ENCODE data around the gene APEH.

The APEH gene

DNA sequence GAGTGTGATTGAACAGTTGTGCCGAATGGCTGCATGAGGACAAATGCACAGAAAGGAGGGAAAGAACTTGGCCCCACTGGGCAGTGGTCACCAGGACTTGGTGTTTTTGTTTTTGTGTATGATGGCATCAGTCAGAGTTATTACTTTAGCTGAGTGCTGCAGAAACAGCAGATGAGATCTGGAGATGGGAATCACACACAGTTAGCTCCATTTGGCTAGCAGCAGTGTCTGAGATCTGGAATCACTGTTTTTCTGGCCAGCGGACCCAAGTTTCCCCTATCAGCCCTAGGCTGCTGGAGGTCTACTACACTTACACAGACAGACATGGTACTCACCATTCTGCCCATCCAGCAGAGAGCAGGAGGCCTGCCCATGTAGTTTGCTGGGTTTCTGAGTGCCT, 45.9 kb upstream of the APEH start:
- Histone ChIP-seq H3K4me1 (ENCODE audit: control insufficient read depth, low read depth, low read length) (no peaks in the 10 kb centered on the region), H3K4me2 (ENCODE audit: low read length) (no peak overlapping the region)

DNA sequence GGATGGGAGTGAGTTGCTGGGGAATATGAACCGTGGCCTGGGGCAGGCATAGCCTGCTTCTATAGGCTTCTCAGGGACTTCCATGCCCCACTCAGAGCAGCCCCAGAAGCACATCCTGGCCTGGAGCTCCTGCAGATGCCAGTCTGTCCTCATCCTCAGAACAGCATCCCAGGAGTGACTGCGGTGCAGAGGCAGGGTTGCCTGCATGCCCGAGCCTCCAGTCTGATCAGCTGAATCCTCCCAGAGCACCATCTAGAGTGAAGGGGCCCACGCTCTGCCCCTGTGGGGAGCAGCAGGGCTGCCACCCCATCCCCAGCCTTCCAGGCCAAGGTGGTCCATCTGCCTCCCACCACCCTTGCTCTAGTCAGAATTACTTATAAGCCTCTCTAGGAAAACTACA, 44.7 kb upstream of the APEH start:
- no peak overlapping the region for H3K9ac ChIP-seq (ENCODE audit: low read length)
- no peak overlapping the region for H3K27ac ChIP-seq (ENCODE audit: low read depth, low read length)
- no peaks in the 10 kb centered on the region for H3K4me1 ChIP-seq (ENCODE audit: control insufficient read depth, low read depth, low read length)
- no peak for DNase-seq
- no peak overlapping the region for H2BK5ac ChIP-seq (ENCODE audit: low read length)
- H3K36me3 ChIP-seq (ENCODE audit: control insufficient read depth, insufficient read depth, low read length), result no peaks in the 10 kb centered on the region
- H3K27me3 ChIP-seq (ENCODE audit: insufficient read depth, low read length, poor library complexity), result no peaks in the 10 kb centered on the region
- no peak overlapping the region for H3K4me2 ChIP-seq (ENCODE audit: low read length)
- H3K79me1 ChIP-seq (ENCODE audit: low read length), result no peaks in the 10 kb centered on the region
- no peak overlapping the region for H3K56ac ChIP-seq (ENCODE audit: low read length)
- WGBS (ENCODE audit: extremely low coverage, insufficient coverage, low lambda C conversion rate), result no CpG with 5 or more reads among the region's 4 CpGs
- H4K5ac ChIP-seq (ENCODE audit: low read length), result no peak overlapping the region
- no peak overlapping the region for H3K4me3 ChIP-seq (ENCODE audit: low read length)
- no peak overlapping the region for H2BK15ac ChIP-seq (replicated peaks; ENCODE audit: low read depth)
- H2BK120ac ChIP-seq (ENCODE audit: low read depth, low read length), result no peak overlapping the region
- no peak overlapping the region for H2AK5ac ChIP-seq (ENCODE audit: low read length)
- H3K4ac ChIP-seq (ENCODE audit: low read depth, low read length), result no peak overlapping the region
- H3K23ac ChIP-seq (ENCODE audit: low read length), result no peak overlapping the region
- H4K8ac ChIP-seq (ENCODE audit: low read depth, low read length), result no peak overlapping the region
- H3K18ac ChIP-seq (ENCODE audit: low read length), result no peak overlapping the region
- no peaks in the 10 kb centered on the region for H3K79me2 ChIP-seq (ENCODE audit: control insufficient read depth, insufficient read depth, low read length)

More for the DNA sequence above, 45.9 kb upstream of the APEH start:
- no peak for DNase-seq
- Histone ChIP-seq H3K23ac (ENCODE audit: low read length) (no peak overlapping the region), H2BK5ac (ENCODE audit: low read length) (no peak overlapping the region), H3K9ac (ENCODE audit: low read length) (no peak overlapping the region), H2BK120ac (ENCODE audit: low read depth, low read length) (no peak overlapping the region), H3K56ac (ENCODE audit: low read length) (no peak overlapping the region), H3K4ac (ENCODE audit: low read depth, low read length) (no peak overlapping the region), H4K5ac (ENCODE audit: low read length) (no peak overlapping the region), H3K4me3 (ENCODE audit: low read length) (no peak overlapping the region), H2BK15ac (replicated peaks; ENCODE audit: low read depth) (no peak overlapping the region), H3K18ac (ENCODE audit: low read length) (no peak overlapping the region), H3K27ac (ENCODE audit: low read depth, low read length) (no peak overlapping the region), H4K8ac (ENCODE audit: low read depth, low read length) (no peak overlapping the region), H3K36me3 (ENCODE audit: control insufficient read depth, insufficient read depth, low read length) (no peaks in the 10 kb centered on the region), H3K27me3 (ENCODE audit: insufficient read depth, low read length, poor library complexity) (no peaks in the 10 kb centered on the region), H3K79me1 (ENCODE audit: low read length) (no peaks in the 10 kb centered on the region), H3K79me2 (ENCODE audit: control insufficient read depth, insufficient read depth, low read length) (no peaks in the 10 kb centered on the region), H2AK5ac (ENCODE audit: low read length) (no peak overlapping the region)
- WGBS (ENCODE audit: extremely low coverage, insufficient coverage, low lambda C conversion rate), result no CpG with 5 or more reads among the region's 2 CpGs

DNA sequence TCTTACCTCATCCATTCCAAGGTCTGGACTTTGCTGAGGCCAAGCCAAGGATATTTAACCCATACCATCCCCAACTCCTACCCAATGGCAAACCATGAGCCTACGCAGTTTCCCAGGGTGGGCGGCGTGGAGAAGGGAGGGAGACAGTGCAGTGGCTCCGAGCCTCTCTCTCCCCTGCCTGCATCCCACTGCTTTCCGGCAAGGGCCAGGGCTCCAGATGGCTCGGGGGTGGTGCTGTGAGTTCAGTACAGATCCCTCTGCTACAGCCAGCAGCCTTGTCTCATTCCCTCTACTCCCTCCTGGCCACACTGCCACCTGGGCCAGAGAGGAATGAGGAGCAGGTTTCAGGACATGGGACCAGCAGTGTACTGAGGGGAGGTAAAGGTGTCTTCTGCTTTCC, 44.3 kb upstream of the APEH start:
- Histone ChIP-seq H3K4ac (ENCODE audit: low read depth, low read length) (no peak overlapping the region), H3K9ac (ENCODE audit: low read length) (no peak overlapping the region), H3K18ac (ENCODE audit: low read length) (no peak overlapping the region), H3K27ac (ENCODE audit: low read depth, low read length) (no peak overlapping the region), H2BK120ac (ENCODE audit: low read depth, low read length) (no peak overlapping the region), H2AK5ac (ENCODE audit: low read length) (no peak overlapping the region), H3K56ac (ENCODE audit: low read length) (no peak overlapping the region), H4K8ac (ENCODE audit: low read depth, low read length) (no peak overlapping the region), H3K4me1 (ENCODE audit: control insufficient read depth, low read depth, low read length) (no peaks in the 10 kb centered on the region), H2BK15ac (replicated peaks; ENCODE audit: low read depth) (no peak overlapping the region), H2BK5ac (ENCODE audit: low read length) (no peak overlapping the region), H3K79me1 (ENCODE audit: low read length) (no peaks in the 10 kb centered on the region), H3K36me3 (ENCODE audit: control insufficient read depth, insufficient read depth, low read length) (no peaks in the 10 kb centered on the region), H3K23ac (ENCODE audit: low read length) (no peak overlapping the region), H3K79me2 (ENCODE audit: control insufficient read depth, insufficient read depth, low read length) (no peaks in the 10 kb centered on the region), H4K5ac (ENCODE audit: low read length) (no peak overlapping the region), H3K27me3 (ENCODE audit: insufficient read depth, low read length, poor library complexity) (no peaks in the 10 kb centered on the region), H3K4me3 (ENCODE audit: low read length) (no peak overlapping the region), H3K4me2 (ENCODE audit: low read length) (no peak overlapping the region)
- DNase-seq, result no peak
- no CpG with 5 or more reads among the region's 6 CpGs for WGBS (ENCODE audit: extremely low coverage, insufficient coverage, low lambda C conversion rate)

DNA sequence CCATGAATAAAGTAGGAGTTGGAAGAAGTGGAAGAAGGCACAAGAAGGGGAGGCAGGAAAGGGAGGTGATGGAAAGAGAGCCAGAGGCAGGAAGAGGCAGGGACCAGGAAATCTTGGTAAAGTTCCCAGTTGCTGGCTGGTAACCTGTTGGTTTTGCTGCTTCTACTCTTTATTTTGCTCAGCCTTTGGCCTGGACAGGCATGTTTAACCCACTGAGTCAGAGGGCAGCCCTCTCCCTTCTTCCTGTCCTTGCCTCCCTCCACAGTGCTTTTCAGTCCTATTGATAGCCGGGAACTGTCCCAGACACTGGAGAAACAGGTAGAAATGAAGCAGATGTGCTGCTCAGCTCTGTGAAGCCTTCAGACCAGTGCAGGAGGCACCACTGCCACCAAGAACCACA, 43.4 kb upstream of the APEH start:
- H4K8ac ChIP-seq (ENCODE audit: low read depth, low read length), result no peak overlapping the region
- H3K18ac ChIP-seq (ENCODE audit: low read length), result no peak overlapping the region
- no peaks in the 10 kb centered on the region for H3K27me3 ChIP-seq (ENCODE audit: insufficient read depth, low read length, poor library complexity)
- H3K23ac ChIP-seq (ENCODE audit: low read length), result no peak overlapping the region
- no peak overlapping the region for H4K5ac ChIP-seq (ENCODE audit: low read length)
- DNase-seq, result no peak
- H2BK15ac ChIP-seq (replicated peaks; ENCODE audit: low read depth), result no peak overlapping the region
- no peak overlapping the region for H3K4ac ChIP-seq (ENCODE audit: low read depth, low read length)
- no peaks in the 10 kb centered on the region for H3K79me1 ChIP-seq (ENCODE audit: low read length)
- H2AK5ac ChIP-seq (ENCODE audit: low read length), result no peak overlapping the region
- no peak overlapping the region for H3K4me3 ChIP-seq (ENCODE audit: low read length)
- H3K27ac ChIP-seq (ENCODE audit: low read depth, low read length), result no peak overlapping the region
- H3K4me2 ChIP-seq (ENCODE audit: low read length), result no peak overlapping the region
- WGBS (ENCODE audit: extremely low coverage, insufficient coverage, low lambda C conversion rate), result no CpG with 5 or more reads among the region's 1 CpG
- no peaks in the 10 kb centered on the region for H3K79me2 ChIP-seq (ENCODE audit: control insufficient read depth, insufficient read depth, low read length)
- H3K4me1 ChIP-seq (ENCODE audit: control insufficient read depth, low read depth, low read length), result no peaks in the 10 kb centered on the region
- H2BK5ac ChIP-seq (ENCODE audit: low read length), result no peak overlapping the region
- H2BK120ac ChIP-seq (ENCODE audit: low read depth, low read length), result no peak overlapping the region
- no peaks in the 10 kb centered on the region for H3K36me3 ChIP-seq (ENCODE audit: control insufficient read depth, insufficient read depth, low read length)
- H3K9ac ChIP-seq (ENCODE audit: low read length), result no peak overlapping the region
- no peak overlapping the region for H3K56ac ChIP-seq (ENCODE audit: low read length)

DNA sequence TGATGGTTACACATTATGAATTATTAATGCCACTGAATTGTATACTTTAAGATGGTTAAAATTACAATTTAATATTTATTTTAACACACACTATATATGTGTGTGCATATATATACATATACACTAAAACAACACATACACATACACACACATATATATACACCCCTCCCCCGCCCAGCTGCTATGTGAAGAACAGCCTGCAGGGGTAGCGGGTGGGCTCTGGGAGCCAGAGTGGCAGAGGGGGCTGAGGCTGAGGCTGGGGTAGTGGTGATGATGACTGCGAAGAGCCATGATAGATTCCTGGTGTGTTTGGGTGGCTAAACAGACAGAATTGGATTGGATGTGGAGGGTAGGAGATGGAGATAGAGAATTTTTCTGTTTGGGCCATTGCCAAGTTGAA, 39.4 kb upstream of the APEH start:
- no peak overlapping the region for H2AK5ac ChIP-seq (ENCODE audit: low read length)
- H3K4ac ChIP-seq (ENCODE audit: low read depth, low read length), result no peak overlapping the region
- H2BK15ac ChIP-seq (replicated peaks; ENCODE audit: low read depth), result no peak overlapping the region
- H3K23ac ChIP-seq (ENCODE audit: low read length), result no peak overlapping the region
- H2BK120ac ChIP-seq (ENCODE audit: low read depth, low read length), result no peak overlapping the region
- no peak overlapping the region for H4K5ac ChIP-seq (ENCODE audit: low read length)
- no peaks in the 10 kb centered on the region for H3K79me2 ChIP-seq (ENCODE audit: control insufficient read depth, insufficient read depth, low read length)
- no peaks in the 10 kb centered on the region for H3K4me1 ChIP-seq (ENCODE audit: control insufficient read depth, low read depth, low read length)
- no peaks in the 10 kb centered on the region for H3K36me3 ChIP-seq (ENCODE audit: control insufficient read depth, insufficient read depth, low read length)
- WGBS (ENCODE audit: extremely low coverage, insufficient coverage, low lambda C conversion rate), result no CpG with 5 or more reads among the region's 3 CpGs
- no peak overlapping the region for H4K8ac ChIP-seq (ENCODE audit: low read depth, low read length)
- no peaks in the 10 kb centered on the region for H3K27me3 ChIP-seq (ENCODE audit: insufficient read depth, low read length, poor library complexity)
- H2BK5ac ChIP-seq (ENCODE audit: low read length), result no peak overlapping the region
- no peaks in the 10 kb centered on the region for H3K79me1 ChIP-seq (ENCODE audit: low read length)
- no peak overlapping the region for H3K4me3 ChIP-seq (ENCODE audit: low read length)
- no peak overlapping the region for H3K18ac ChIP-seq (ENCODE audit: low read length)
- H3K56ac ChIP-seq (ENCODE audit: low read length), result no peak overlapping the region
- peak; percentile 19 for DNase-seq
- H3K4me2 ChIP-seq (ENCODE audit: low read length), result no peak overlapping the region
- H3K27ac ChIP-seq (ENCODE audit: low read depth, low read length), result no peak overlapping the region
- no peak overlapping the region for H3K9ac ChIP-seq (ENCODE audit: low read length)

DNA sequence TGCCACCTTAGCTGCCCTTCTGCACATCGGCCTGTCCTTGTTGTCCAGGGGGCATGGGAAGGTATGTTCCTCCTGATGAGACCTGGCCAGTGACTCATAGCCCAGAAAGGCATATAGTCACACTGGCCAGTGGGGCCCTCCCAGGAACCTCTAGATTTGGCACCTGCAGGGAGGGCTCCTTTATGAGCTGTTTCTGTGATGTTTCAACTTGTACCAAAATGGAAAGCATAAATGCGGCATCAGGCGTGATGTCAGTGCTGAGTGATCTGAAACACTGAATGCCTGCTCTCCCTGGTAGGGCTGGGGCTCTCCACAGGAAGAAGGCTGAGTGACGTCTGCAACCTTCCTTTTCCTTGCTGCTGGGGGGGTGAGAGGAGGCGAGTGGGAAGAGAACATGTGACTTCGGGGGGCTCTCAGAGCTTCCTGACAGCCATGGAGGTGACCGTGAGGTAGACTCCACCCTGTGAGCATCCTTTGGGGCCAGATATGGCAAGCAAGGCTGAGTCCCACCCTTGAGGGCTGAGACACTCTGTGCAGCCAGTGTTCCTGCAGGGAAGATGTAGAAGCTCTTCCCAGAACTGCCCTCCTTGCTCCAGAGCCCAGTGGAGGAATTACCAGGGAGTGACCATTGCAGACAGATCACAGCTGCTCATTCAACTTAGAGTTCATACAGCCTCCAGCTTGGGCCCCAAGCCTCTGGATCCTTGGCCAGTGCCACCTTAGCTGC, 37.1 kb upstream of the APEH start:
- Histone ChIP-seq H4K8ac (ENCODE audit: low read depth, low read length) (no peak overlapping the region), H3K4ac (ENCODE audit: low read depth, low read length) (no peak overlapping the region), H3K4me2 (ENCODE audit: low read length) (no peak overlapping the region), H2BK15ac (replicated peaks; ENCODE audit: low read depth) (no peak overlapping the region), H3K27ac (ENCODE audit: low read depth, low read length) (no peak overlapping the region), H3K79me1 (ENCODE audit: low read length) (no peaks in the 10 kb centered on the region), H3K4me1 (ENCODE audit: control insufficient read depth, low read depth, low read length) (no peaks in the 10 kb centered on the region), H2BK120ac (ENCODE audit: low read depth, low read length) (no peak overlapping the region), H2AK5ac (ENCODE audit: low read length) (no peak overlapping the region), H3K23ac (ENCODE audit: low read length) (no peak overlapping the region), H3K27me3 (ENCODE audit: insufficient read depth, low read length, poor library complexity) (no peaks in the 10 kb centered on the region), H3K18ac (ENCODE audit: low read length) (no peak overlapping the region), H4K5ac (ENCODE audit: low read length) (no peak overlapping the region), H2BK5ac (ENCODE audit: low read length) (no peak overlapping the region), H3K9ac (ENCODE audit: low read length) (no peak overlapping the region), H3K4me3 (ENCODE audit: low read length) (no peak overlapping the region), H3K36me3 (ENCODE audit: control insufficient read depth, insufficient read depth, low read length) (no peaks in the 10 kb centered on the region), H3K56ac (ENCODE audit: low read length) (no peak overlapping the region), H3K79me2 (ENCODE audit: control insufficient read depth, insufficient read depth, low read length) (no peaks in the 10 kb centered on the region)
- WGBS (ENCODE audit: extremely low coverage, insufficient coverage, low lambda C conversion rate), result no CpG with 5 or more reads among the region's 7 CpGs
- no peak for DNase-seq

Measured in mesendoderm (in vitro differentiated cells).